Vagina (tissue), 2 donors: Measurements from ENCODE around the gene HOXB3. TPM values are rescaled to one million over a fixed set of nuclear protein-coding genes. Genes with fewer than 3 reads are reported as not detected.

Experiments
- DNase-seq, 2 donors: peaks; one replicate each; pipeline ENCODE4 v3.0.0-alpha.2; 2017; ENCODE audit errors: extremely low spot score in 2 of 2
- H3K27ac ChIP-seq: fragments of 200-600 bp; sonication (generic); one replicate; pipeline ENCODE4 v1.5.1; 2019
- H3K27me3 ChIP-seq: fragments of 200-600 bp; sonication (generic); one replicate; pipeline ENCODE4 v1.5.1; 2019
- H3K36me3 ChIP-seq, 2 donors: fragments of 200-600 bp; sonication (generic); one replicate each; pipeline ENCODE4 v1.5.1; 2017 to 2019
- H3K4me1 ChIP-seq: fragments of 200-600 bp; sonication (generic); one replicate; pipeline ENCODE4 v1.5.1; 2019
- H3K4me3 ChIP-seq, 2 donors: fragments of 200-600 bp; sonication (generic); 1 replicate in 1 of 2; 2 replicates in 1 of 2; pipeline ENCODE4 v1.5.1; 2016 to 2019
- H3K9me3 ChIP-seq: fragments of 200-600 bp; sonication (generic); one replicate; pipeline ENCODE4 v1.5.1; 2019
- POLR2A ChIP-seq, 2 donors: fragments of 450-650 bp; IDR thresholded peaks; one replicate each; pipeline ENCODE4 v1.6.1; 2017; ENCODE audit warnings: antibody characterized with exemption in 2 of 2, mild to moderate bottlenecking in 2 of 2, moderate library complexity in 2 of 2
- POLR2AphosphoS5 ChIP-seq, 2 donors: sonication (generic); formaldehyde crosslinking; IDR thresholded peaks; one replicate each; pipeline ENCODE4 v1.9.0; 2017; ENCODE audit warnings: antibody characterized with exemption in 2 of 2, mild to moderate bottlenecking in 2 of 2, low read depth in 1 of 2; ENCODE audit not compliant: insufficient read depth in 1 of 2
- intact Hi-C: fragments of 100-400 bp; cut with DNase I; formaldehyde crosslinking; loops from one replicate; pipeline ENCODE4 v1.15.1; 2023
- total RNA-seq: library from RNA; depleted of rRNA; stranded (reverse); fragments of >200 nt; gene quantifications from one replicate; pipeline ENCODE4 v1.2.3, GENCODE V29; 2016
- TF ChIP-seq, protein P1 (sequence below), 3 experiments: fragments of 450-650 bp in 2 of 3; fragments of 200-600 bp in 1 of 3; sonication (generic) in 1 of 3; IDR thresholded peaks; one replicate each; pipeline ENCODE4 v1.5.1; 2017 to 2019; ENCODE audit warnings: antibody characterized with exemption in 3 of 3, mild to moderate bottlenecking in 2 of 3, moderate library complexity in 2 of 3

Gene HOXB3
- total RNA-seq, 1 donor from 2014 or later: 17.7 TPM

DNA sequence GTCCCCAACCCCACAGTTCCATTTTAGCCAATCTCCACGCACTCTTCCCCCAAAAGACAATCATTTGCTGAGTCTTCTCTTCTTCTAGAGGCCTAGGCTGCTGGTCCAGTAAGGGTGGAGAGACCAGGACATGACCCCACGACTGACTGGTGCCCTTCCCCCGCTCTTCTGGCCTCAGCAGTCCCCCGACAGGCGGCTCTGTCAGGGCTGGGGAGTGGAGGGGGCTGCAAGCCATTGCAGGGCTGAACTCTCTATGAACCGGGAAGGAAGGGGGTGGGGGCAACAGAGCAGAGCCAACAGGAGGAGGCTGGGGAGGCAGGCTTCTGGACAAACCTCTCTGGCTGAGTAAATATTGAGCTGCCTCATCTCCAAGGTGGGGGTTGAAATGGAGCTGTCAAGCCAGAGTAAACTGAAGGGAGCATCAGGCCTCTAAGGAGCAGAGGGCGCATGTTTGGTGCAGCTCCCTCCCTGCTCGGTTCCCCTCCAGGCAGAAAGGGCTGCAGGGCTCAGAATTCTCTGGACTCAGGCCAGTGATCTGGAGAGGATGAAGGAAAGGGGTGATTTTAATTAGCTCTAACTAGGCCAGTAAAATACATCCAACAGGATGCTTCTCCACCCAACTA, 67.9 kb downstream of the HOXB3 start:
- H3K4me3 ChIP-seq: no peak overlapping the region
- TF ChIP-seq, protein P1, sequence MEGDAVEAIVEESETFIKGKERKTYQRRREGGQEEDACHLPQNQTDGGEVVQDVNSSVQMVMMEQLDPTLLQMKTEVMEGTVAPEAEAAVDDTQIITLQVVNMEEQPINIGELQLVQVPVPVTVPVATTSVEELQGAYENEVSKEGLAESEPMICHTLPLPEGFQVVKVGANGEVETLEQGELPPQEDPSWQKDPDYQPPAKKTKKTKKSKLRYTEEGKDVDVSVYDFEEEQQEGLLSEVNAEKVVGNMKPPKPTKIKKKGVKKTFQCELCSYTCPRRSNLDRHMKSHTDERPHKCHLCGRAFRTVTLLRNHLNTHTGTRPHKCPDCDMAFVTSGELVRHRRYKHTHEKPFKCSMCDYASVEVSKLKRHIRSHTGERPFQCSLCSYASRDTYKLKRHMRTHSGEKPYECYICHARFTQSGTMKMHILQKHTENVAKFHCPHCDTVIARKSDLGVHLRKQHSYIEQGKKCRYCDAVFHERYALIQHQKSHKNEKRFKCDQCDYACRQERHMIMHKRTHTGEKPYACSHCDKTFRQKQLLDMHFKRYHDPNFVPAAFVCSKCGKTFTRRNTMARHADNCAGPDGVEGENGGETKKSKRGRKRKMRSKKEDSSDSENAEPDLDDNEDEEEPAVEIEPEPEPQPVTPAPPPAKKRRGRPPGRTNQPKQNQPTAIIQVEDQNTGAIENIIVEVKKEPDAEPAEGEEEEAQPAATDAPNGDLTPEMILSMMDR (IDR thresholded peaks at IDR 0.05): no peak
- no peak for TF ChIP-seq POLR2A (IDR thresholded peaks at IDR 0.05)
- TF ChIP-seq POLR2AphosphoS5 (IDR thresholded peaks at IDR 0.05; ENCODE audit: insufficient read depth in 1 of 2, low read depth in 1 of 2): no peak
- no peaks in the 10 kb centered on the region for H3K27me3 ChIP-seq
- no peak overlapping the region for H3K27ac ChIP-seq
- no peaks in the 10 kb centered on the region for H3K9me3 ChIP-seq
- intact Hi-C loops: no loop called here
- peaks cover 6% of the 10 kb centered on the region for H3K4me1 ChIP-seq
- no peak for DNase-seq
- H3K36me3 ChIP-seq: no peaks in the 10 kb centered on the region

DNA sequence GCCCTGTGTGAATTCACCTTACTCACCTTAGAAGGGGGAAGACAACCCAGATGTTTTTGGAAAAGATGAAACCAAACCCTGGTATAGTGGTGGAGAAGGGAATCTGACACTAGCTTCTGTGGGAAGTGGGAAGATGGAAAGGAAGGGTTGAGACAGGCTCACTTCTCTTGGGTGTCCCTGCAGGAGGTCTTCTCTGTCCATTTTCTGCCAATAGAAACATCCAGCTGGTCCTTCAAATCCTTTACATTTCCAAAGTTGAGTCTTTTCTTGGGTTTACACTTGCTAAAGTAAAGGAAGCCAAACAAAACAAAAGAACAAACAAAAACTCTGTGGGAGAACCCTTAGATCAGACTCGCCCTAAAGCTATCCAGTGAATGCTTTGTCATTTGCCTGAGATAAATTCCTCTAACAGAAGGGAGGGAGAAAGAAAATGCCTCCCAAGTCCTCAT, 69.4 kb downstream of the HOXB3 start:
- intact Hi-C loops: no loop called here
- H3K27ac ChIP-seq: no peak overlapping the region
- no peak overlapping the region for H3K4me3 ChIP-seq
- H3K4me1 ChIP-seq: no peaks in the 10 kb centered on the region
- no peak for DNase-seq
- TF ChIP-seq POLR2A (IDR thresholded peaks at IDR 0.05) (no peak), POLR2AphosphoS5 (IDR thresholded peaks at IDR 0.05; ENCODE audit: insufficient read depth in 1 of 2, low read depth in 1 of 2) (no peak)
- TF ChIP-seq, protein P1 (IDR thresholded peaks at IDR 0.05): no peak
- no peaks in the 10 kb centered on the region for H3K9me3 ChIP-seq
- H3K36me3 ChIP-seq: no peaks in the 10 kb centered on the region
- no peaks in the 10 kb centered on the region for H3K27me3 ChIP-seq

DNA sequence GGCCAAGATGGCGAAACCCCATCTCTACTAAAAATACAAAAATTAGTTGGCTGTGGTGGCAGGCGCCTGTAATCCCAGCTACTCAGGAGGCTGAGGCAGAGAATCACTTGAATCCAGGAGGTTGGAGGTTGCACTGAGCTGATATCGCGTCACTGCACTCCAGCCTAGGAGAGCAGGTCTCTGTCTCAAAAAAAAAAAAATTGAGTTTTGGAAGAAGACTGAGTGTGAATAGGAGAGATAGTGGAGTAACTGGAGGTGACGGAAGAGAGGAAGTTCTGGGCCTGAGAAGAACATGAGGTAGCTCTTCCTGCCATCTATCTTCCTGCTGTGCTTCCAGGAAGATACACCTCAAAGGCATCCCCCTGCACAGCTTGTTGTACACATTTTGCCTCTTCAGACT, 70.6 kb downstream of the HOXB3 start:
- Histone ChIP-seq H3K4me3 (no peak overlapping the region), H3K4me1 (no peaks in the 10 kb centered on the region), H3K36me3 (no peaks in the 10 kb centered on the region), H3K27ac (no peak overlapping the region), H3K9me3 (no peaks in the 10 kb centered on the region), H3K27me3 (no peaks in the 10 kb centered on the region)
- intact Hi-C loops: loop anchor here (1.0 kb wide), 1 partner anchor 22 kb away; no protein-coding TSS in a partner anchor
- no peak for DNase-seq
- TF ChIP-seq, protein P1 (IDR thresholded peaks at IDR 0.05): no peak
- TF ChIP-seq POLR2AphosphoS5 (IDR thresholded peaks at IDR 0.05; ENCODE audit: insufficient read depth in 1 of 2, low read depth in 1 of 2) (no peak), POLR2A (IDR thresholded peaks at IDR 0.05) (no peak)

GRCh38 chr17:48517478-48517877, 72.6 kb downstream of the HOXB3 start:
- Histone ChIP-seq H3K27me3 (no peaks in the 10 kb centered on the region), H3K4me3 (no peak overlapping the region), H3K9me3 (no peaks in the 10 kb centered on the region), H3K36me3 (no peaks in the 10 kb centered on the region), H3K27ac (no peak overlapping the region), H3K4me1 (no peaks in the 10 kb centered on the region)
- intact Hi-C loops: no loop called here
- DNase-seq: no peak
- TF ChIP-seq POLR2AphosphoS5 (IDR thresholded peaks at IDR 0.05; ENCODE audit: insufficient read depth in 1 of 2, low read depth in 1 of 2): no peak
- TF ChIP-seq, protein P1 (IDR thresholded peaks at IDR 0.05): no peak
- TF ChIP-seq POLR2A (IDR thresholded peaks at IDR 0.05): no peak
